SKM-1 (cell line): ENCODE measurements around the gene BFSP1.

ENCODE experiments used
- DNase-seq: peaks from one replicate; lab custom pipeline; 2025; ENCODE audit not compliant: unreplicated experiment; lab: John Stamatoyannopoulos, UW

Gene BFSP1

GRCh38 chr20:17523326-17523725, 7.9 kb downstream of the BFSP1 start:
- no peak for DNase-seq

DNA sequence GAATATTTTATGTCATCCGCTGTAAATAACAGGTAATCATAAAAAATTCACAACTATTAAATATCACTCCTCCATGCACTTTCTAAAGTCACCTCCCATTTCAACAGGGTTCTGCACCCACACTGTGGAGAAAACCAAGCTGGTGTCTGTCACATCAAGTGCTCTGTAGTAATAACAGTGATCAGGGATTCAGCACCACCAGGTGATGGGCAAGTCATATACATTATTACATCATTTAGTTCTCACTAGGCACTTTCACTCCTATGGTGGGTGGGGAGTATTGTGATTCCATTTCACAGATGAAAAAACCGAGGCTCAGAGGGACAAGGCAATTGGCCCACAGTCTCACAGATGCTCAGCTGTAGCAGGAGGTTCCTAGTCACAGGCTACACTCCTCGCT, 8.7 kb downstream of the BFSP1 start:
- no peak for DNase-seq

- DNase-seq: no peak
These were observed 10.6 kb downstream of the BFSP1 start for GRCh38 chr20:17520583-17520982.

GRCh38 chr20:17519606-17520285, 11.4 kb downstream of the BFSP1 start:
- DNase-seq: no peak

DNA sequence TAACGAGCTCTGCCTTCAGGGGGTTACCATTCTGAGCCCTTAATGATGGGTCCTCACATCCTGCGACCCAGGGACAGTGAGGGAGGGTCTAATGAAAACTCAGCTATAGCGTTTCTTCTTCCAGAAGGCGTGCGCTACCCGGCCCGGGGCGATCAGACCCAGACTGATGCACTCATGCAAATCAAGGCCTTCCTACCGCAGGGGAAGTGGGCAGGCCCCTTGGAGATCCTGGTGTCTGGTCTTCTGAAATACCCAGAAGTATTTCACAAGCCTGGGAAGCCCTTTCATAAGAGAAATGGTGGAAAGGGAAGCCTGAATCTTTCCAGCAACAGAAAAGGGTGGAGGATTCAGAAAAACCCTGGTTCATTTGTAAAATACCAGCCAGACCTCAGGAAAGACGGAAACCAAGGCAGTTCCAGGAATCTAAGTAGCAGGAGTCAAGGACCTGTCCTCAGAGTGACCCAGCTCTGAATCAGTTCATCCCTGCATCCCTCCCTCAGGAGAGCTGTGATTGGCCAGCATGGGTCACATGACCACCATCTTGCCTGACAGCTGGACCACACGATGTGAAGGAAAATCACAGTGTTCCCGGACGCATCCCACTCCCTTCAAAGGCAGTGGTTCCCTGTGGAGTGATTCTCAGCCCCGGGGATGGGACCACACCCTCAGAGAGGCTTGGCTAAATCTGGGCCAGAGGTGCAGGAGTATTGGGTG, 12.7 kb downstream of the BFSP1 start:
- no peak for DNase-seq

DNA sequence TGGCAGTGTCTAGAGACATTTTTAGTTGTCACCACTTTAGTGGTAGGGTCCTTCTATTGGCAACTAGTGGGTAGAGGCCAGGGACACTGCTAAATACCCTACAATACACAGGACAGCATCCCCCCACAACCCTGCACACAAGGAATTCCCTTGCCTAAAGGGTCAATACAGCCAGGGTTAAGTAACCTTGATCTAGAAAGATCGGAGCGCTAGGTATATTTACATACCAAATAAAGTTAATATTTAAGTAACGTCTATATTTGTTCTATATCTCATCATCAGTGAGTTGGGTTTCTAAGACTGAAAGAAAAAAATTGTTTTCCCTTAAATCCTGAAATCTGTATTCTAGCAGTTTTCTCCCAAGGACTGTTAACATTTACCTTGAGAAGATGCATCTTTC, 16.1 kb downstream of the BFSP1 start:
- no peak for DNase-seq

DNA sequence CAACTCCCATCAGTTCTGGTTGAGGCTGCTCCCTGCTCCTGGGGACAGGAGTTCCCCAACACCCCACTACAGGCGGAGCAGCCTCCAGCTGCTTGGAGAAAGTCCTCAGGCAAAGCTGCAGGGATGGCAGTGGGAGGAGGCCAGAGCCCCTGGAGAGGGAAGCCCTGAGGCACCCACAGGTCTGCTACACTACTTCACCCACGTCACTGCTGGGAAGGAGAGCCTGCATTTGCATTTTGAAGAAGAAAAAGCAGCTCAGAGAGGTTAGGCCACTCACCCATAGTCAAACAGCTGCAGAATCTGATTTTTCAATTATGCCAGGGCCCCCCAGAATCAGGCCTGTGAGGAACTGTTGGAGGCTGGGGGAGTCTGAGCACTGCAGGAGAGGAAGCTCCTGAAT, 17.2 kb downstream of the BFSP1 start:
- DNase-seq: no peak

DNA sequence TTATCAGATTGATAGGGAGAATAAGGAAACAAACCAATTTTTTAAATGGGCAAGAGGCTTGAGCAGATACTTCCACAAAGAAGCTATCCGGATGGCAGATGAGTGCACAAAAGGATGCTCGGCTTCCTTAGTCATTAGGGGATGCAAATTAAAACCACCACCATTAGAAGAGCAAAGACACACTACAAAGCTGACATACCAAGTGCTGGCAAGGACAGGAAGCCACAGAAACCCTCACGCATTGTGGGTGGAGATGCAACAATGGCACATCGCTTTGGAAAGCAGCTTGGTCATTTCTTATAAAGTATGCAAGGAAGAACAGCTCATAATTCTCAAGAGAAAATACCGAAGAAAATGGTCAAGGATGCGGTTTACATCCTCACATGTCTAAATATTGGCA, 19.8 kb downstream of the BFSP1 start:
- no peak for DNase-seq

GRCh38 chr20:17510548-17510947, 20.6 kb downstream of the BFSP1 start:
- DNase-seq: no peak

- no peak for DNase-seq
These were observed 22.4 kb downstream of the BFSP1 start for GRCh38 chr20:17508756-17509155.

- DNase-seq: no peak
These were observed 23.6 kb downstream of the BFSP1 start for GRCh38 chr20:17507531-17507930.

DNA sequence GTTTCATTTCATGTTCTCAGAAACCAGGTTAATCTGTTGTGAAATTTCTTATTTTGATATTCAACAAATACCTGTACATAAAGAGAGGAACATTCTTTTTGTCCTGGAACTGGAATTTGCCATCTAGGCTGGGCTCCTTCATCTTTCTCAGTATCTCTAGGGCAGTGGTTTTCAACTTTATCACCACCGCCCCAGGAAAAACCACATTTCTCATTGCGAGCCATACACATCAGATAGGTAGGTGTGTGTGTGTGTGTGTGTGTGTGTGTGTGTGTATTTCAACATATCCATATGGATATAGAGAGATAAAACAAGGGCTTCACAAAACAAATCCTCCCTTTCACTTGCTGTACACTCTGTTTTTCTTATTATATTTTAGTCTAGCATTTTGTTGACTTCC, 24.1 kb downstream of the BFSP1 start:
- no peak for DNase-seq

GRCh38 chr20:17505636-17506517, 25.3 kb downstream of the BFSP1 start:
- no peak for DNase-seq

- peak; percentile 35 for DNase-seq
These were observed 26.1 kb downstream of the BFSP1 start for GRCh38 chr20:17504898-17505635.

- no peak for DNase-seq
These were observed 26.9 kb downstream of the BFSP1 start for GRCh38 chr20:17504066-17504897.

- no peak for DNase-seq
These were observed 27.7 kb downstream of the BFSP1 start for GRCh38 chr20:17503301-17504065.

DNA sequence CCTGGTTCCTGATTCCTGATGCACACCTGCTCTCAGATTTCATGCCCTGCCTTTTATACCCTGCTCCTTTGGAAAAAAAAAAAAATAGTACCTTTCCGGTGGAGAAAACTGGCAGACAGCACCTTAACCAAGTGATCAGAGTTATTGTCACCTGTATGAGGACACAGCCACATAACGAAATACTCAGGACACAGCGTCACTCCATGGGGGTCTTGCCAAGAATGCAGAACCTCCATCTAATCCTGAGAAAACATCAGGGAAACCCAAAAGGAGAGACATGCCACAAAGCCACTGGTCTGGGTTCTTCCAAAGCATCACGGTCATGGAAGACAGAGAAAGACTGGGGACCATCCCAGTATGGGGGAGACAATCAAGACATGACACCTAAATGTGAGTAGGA, 29.1 kb downstream of the BFSP1 start:
- no peak for DNase-seq

- DNase-seq: no peak
These were observed 29.5 kb downstream of the BFSP1 start for GRCh38 chr20:17501701-17502100.

GRCh38 chr20:17500826-17501225, 30.4 kb downstream of the BFSP1 start:
- DNase-seq: no peak

GRCh38 chr20:17500271-17500670, 30.9 kb downstream of the BFSP1 start:
- no peak for DNase-seq
